GM19351 (cell line): Measurements from ENCODE around the gene C5orf47.

Experiments used
- ATAC-seq: cut with Tn5 transposase; IDR thresholded peaks from one replicate; pipeline ENCODE4 v1.9.1; 2021; ENCODE audit warnings: mild to moderate bottlenecking, moderate library complexity; ENCODE audit not compliant: unreplicated experiment

The C5orf47 gene

GRCh38 chr5:174022384-174023095, 33.6 kb downstream of the C5orf47 start:
- ATAC-seq, result no peak

- no peak for ATAC-seq
Measured at GRCh38 chr5:174030286-174030685, 41.3 kb downstream of the C5orf47 start.

GRCh38 chr5:174044466-174045254, 55.7 kb downstream of the C5orf47 start:
- no peak for ATAC-seq

- ATAC-seq, result peak; percentile 97
Measured at GRCh38 chr5:174045470-174046025, 56.6 kb downstream of the C5orf47 start, which contains the start of gene NSG2. Gene NSG2 (plus strand): TSS chr5:174045706. CDS start chr5:174046756, 1,050 bp downstream.

GRCh38 chr5:174046558-174046957, 57.6 kb downstream of the C5orf47 start:
- no peak for ATAC-seq

GRCh38 chr5:174047472-174048099, 58.6 kb downstream of the C5orf47 start:
- ATAC-seq, result no peak

- no peak for ATAC-seq
Measured at GRCh38 chr5:174052636-174053035, 63.7 kb downstream of the C5orf47 start.

- ATAC-seq, result no peak
Measured at GRCh38 chr5:174053905-174054304, 64.9 kb downstream of the C5orf47 start.
